Panc1 (cell line): ENCODE data around the gene EFNA5.

Source experiments
- CTCF ChIP-seq: fragments of 450-650 bp; IDR thresholded peaks from 2 replicates; pipeline ENCODE4 v1.5.1; 2017; ENCODE audit warnings: mild to moderate bottlenecking
- POLR2AphosphoS5 ChIP-seq: IDR thresholded peaks from 2 replicates; pipeline ENCODE4 v1.6.1; 2012; ENCODE audit warnings: mild to moderate bottlenecking, low read depth, low read length, moderate library complexity
- REST ChIP-seq, 2 experiments: IDR thresholded peaks; 2 replicates each; pipeline ENCODE4 v1.6.1; 2011 to 2012; ENCODE audit warnings: low read depth in 2 of 2, control low read depth in 1 of 2, low read length in 1 of 2, mild to moderate bottlenecking in 1 of 2, moderate library complexity in 1 of 2; ENCODE audit not compliant: insufficient read depth in 1 of 2

DNA sequence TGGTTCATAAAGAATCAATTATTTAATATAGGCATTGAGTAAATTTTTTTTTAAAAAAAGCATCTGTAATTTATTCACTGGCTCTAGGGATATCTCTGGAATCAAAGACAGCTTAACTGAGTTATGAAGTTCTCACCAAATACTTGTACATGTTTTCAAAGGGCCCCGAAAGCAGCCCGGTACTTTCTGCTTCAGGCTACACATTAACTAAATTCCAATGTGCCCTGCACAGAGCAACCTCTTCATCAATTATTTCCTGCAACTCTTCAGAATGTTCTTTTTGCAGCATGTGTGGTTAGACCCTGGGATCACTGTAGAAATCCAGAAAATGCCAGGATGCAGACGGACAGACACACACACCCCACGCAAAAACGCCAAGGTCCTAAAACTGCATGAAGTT lies 209.0 kb downstream of the EFNA5 start:
- TF ChIP-seq CTCF, result no peak
- TF ChIP-seq REST (IDR thresholded peaks at IDR 0.05; ENCODE audit: insufficient read depth in 1 of 2, low read depth in 2 of 2, low read length in 1 of 2), result no peak
- no peak for TF ChIP-seq POLR2AphosphoS5
